HepG2 (cell line): ENCODE measurements around the gene ANKUB1. TPM values are rescaled to one million over a fixed set of nuclear protein-coding genes. Genes with fewer than 3 reads are reported as not detected.

Source experiments
- CBX1 ChIP-seq: IDR thresholded peaks from one replicate; pipeline ENCODE4 v1.6.1; 2016; ENCODE audit warnings: antibody characterized with exemption, low read depth
- HDAC1 ChIP-seq: sonication (generic); formaldehyde crosslinking; IDR thresholded peaks from 2 replicates; pipeline ENCODE4 v1.5.1; 2020; ENCODE audit warnings: mild to moderate bottlenecking, missing genetic modification reagents
- HMGA1 ChIP-seq: sonication (generic); formaldehyde crosslinking; conservative IDR thresholded peaks from 2 replicates; pipeline ENCODE4 v1.4.0; 2020; ENCODE audit warnings: missing genetic modification reagents
- JDP2 ChIP-seq: sonication (generic); formaldehyde crosslinking; IDR thresholded peaks from 2 replicates; pipeline ENCODE4 v1.8.1; 2022; ENCODE audit warnings: missing genetic modification reagents, borderline replicate concordance
- NR2F2 ChIP-seq: IDR thresholded peaks from 2 replicates; pipeline ENCODE4 v1.6.1; 2012; ENCODE audit warnings: low read depth, inconsistent platforms, borderline replicate concordance
- SOX6 ChIP-seq, 2 experiments: fragments of 450-650 bp in 1 of 2; sonication (generic) in 1 of 2; formaldehyde crosslinking in 1 of 2; IDR thresholded peaks; 2 replicates each; pipeline versions ENCODE4 v1.4.0 to v1.6.1; 2017 to 2020; ENCODE audit warnings: antibody characterized with exemption in 1 of 2, mild to moderate bottlenecking in 1 of 2, missing genetic modification reagents in 1 of 2
- ZBTB10 ChIP-seq: sonication (generic); formaldehyde crosslinking; IDR thresholded peaks from 2 replicates; pipeline ENCODE4 v1.4.0; 2020; ENCODE audit warnings: missing genetic modification reagents, borderline replicate concordance
- ZFP36L2 ChIP-seq: sonication (generic); formaldehyde crosslinking; IDR thresholded peaks from 2 replicates; pipeline ENCODE4 v1.4.0; 2020; ENCODE audit warnings: missing genetic modification reagents
- ZFP82 ChIP-seq: sonication (generic); formaldehyde crosslinking; IDR thresholded peaks from 2 replicates; pipeline ENCODE4 v1.5.1; 2020; ENCODE audit warnings: mild to moderate bottlenecking, missing genetic modification reagents, borderline replicate concordance
- ZNF282 ChIP-seq: fragments of 450-650 bp; IDR thresholded peaks from 2 replicates; pipeline ENCODE4 v1.6.1; 2018; ENCODE audit not compliant: partially characterized antibody
- ZNF44 ChIP-seq: sonication (generic); formaldehyde crosslinking; IDR thresholded peaks from 2 replicates; pipeline ENCODE4 v1.5.1; 2020; ENCODE audit warnings: mild to moderate bottlenecking, missing genetic modification reagents
- ZNF782 ChIP-seq: sonication (generic); formaldehyde crosslinking; IDR thresholded peaks from 2 replicates; pipeline ENCODE4 v1.4.0; 2020; ENCODE audit warnings: missing genetic modification reagents, mild to moderate bottlenecking, borderline replicate concordance
- polyA plus RNA-seq, 8 experiments: library from polyadenylated mRNA; depleted of rRNA in 3 of 8; stranded (reverse) in 7 of 8; unstranded in 1 of 8; fragments of >200 nt; fragmentation: Illumina TruSeq in 4 of 8; extraction: Trizol in 4 of 8; gene quantifications; 2 replicates each; pipeline versions ENCODE4 v1.2.1 to v1.2.3, GENCODE V29; 2011 to 2016; ENCODE audit warnings: low read depth in 4 of 8, missing spikeins in 1 of 8, mixed read lengths in 1 of 8; ENCODE audit not compliant: insufficient read depth in 1 of 8
- total RNA-seq, 5 experiments: library from RNA; depleted of rRNA; stranded (reverse); fragments of >200 nt; fragmentation: Illumina TruSeq; extraction: Trizol; gene quantifications; 2 replicates each; pipeline ENCODE4 v1.2.3, GENCODE V29; 2016; ENCODE audit warnings: low read depth in 1 of 5
- TF ChIP-seq, protein P1 (sequence below): sonication (generic); formaldehyde crosslinking; IDR thresholded peaks from 2 replicates; pipeline ENCODE4 v1.4.0; 2020; ENCODE audit warnings: mild to moderate bottlenecking, missing genetic modification reagents, borderline replicate concordance
- TF ChIP-seq, protein P2 (sequence below): sonication (generic); formaldehyde crosslinking; IDR thresholded peaks from 2 replicates; pipeline ENCODE4 v1.4.0; 2020; ENCODE audit warnings: mild to moderate bottlenecking, low read depth, missing genetic modification reagents
- TF ChIP-seq, protein P3 (sequence below): sonication (generic); formaldehyde crosslinking; IDR thresholded peaks from 2 replicates; pipeline ENCODE4 v1.5.0; 2020; ENCODE audit warnings: mild to moderate bottlenecking, missing genetic modification reagents

Gene ANKUB1
- total and polyA plus RNA-seq, 2 of the 13 experiments (the other 11 are each of a cell fraction or from before 2014, with no cell fraction given) = not detected

- TF ChIP-seq ZNF782 (CRISPR knock-in tag) = peak; percentile 86; the same call in 1 of the 2 replicates
- peak; percentile 58 for TF ChIP-seq HDAC1 (CRISPR knock-in tag)
- no peak for TF ChIP-seq SOX6 (IDR thresholded peaks at IDR 0.05)
- peak; percentile 68 for TF ChIP-seq SOX6 (CRISPR knock-in tag; IDR thresholded peaks at IDR 0.05)
- TF ChIP-seq ZNF44 (CRISPR knock-in tag) = no peak
- TF ChIP-seq ZNF282 = no peak
- TF ChIP-seq, protein P1, sequence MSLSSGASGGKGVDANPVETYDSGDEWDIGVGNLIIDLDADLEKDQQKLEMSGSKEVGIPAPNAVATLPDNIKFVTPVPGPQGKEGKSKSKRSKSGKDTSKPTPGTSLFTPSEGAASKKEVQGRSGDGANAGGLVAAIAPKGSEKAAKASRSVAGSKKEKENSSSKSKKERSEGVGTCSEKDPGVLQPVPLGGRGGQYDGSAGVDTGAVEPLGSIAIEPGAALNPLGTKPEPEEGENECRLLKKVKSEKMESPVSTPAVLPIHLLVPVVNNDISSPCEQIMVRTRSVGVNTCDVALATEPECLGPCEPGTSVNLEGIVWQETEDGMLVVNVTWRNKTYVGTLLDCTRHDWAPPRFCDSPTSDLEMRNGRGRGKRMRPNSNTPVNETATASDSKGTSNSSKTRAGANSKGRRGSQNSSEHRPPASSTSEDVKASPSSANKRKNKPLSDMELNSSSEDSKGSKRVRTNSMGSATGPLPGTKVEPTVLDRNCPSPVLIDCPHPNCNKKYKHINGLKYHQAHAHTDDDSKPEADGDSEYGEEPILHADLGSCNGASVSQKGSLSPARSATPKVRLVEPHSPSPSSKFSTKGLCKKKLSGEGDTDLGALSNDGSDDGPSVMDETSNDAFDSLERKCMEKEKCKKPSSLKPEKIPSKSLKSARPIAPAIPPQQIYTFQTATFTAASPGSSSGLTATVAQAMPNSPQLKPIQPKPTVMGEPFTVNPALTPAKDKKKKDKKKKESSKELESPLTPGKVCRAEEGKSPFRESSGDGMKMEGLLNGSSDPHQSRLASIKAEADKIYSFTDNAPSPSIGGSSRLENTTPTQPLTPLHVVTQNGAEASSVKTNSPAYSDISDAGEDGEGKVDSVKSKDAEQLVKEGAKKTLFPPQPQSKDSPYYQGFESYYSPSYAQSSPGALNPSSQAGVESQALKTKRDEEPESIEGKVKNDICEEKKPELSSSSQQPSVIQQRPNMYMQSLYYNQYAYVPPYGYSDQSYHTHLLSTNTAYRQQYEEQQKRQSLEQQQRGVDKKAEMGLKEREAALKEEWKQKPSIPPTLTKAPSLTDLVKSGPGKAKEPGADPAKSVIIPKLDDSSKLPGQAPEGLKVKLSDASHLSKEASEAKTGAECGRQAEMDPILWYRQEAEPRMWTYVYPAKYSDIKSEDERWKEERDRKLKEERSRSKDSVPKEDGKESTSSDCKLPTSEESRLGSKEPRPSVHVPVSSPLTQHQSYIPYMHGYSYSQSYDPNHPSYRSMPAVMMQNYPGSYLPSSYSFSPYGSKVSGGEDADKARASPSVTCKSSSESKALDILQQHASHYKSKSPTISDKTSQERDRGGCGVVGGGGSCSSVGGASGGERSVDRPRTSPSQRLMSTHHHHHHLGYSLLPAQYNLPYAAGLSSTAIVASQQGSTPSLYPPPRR (CRISPR knock-in tag) = peak; percentile 35; the same call in 1 of the 2 replicates
- no peak for TF ChIP-seq ZBTB10 (CRISPR knock-in tag)
- no peak for TF ChIP-seq HMGA1 (CRISPR knock-in tag)
- TF ChIP-seq ZFP82 = no peak
- TF ChIP-seq JDP2 (CRISPR knock-in tag) = no peak
- TF ChIP-seq NR2F2 = no peak
- TF ChIP-seq CBX1 = no peak
- TF ChIP-seq ZFP36L2 (CRISPR knock-in tag) = no peak
- TF ChIP-seq, protein P2, sequence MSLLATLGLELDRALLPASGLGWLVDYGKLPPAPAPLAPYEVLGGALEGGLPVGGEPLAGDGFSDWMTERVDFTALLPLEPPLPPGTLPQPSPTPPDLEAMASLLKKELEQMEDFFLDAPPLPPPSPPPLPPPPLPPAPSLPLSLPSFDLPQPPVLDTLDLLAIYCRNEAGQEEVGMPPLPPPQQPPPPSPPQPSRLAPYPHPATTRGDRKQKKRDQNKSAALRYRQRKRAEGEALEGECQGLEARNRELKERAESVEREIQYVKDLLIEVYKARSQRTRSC (CRISPR knock-in tag) = no peak
- TF ChIP-seq, protein P3, sequence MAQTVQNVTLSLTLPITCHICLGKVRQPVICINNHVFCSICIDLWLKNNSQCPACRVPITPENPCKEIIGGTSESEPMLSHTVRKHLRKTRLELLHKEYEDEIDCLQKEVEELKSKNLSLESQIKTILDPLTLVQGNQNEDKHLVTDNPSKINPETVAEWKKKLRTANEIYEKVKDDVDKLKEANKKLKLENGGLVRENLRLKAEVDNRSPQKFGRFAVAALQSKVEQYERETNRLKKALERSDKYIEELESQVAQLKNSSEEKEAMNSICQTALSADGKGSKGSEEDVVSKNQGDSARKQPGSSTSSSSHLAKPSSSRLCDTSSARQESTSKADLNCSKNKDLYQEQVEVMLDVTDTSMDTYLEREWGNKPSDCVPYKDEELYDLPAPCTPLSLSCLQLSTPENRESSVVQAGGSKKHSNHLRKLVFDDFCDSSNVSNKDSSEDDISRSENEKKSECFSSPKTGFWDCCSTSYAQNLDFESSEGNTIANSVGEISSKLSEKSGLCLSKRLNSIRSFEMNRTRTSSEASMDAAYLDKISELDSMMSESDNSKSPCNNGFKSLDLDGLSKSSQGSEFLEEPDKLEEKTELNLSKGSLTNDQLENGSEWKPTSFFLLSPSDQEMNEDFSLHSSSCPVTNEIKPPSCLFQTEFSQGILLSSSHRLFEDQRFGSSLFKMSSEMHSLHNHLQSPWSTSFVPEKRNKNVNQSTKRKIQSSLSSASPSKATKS (CRISPR knock-in tag) = no peak
These were observed 78.4 kb downstream of the ANKUB1 start (continued) for GRCh38 chr3:149713730-149714654.
